HG03159 (cell line): ENCODE data around the gene GALR1.
"Not testable (repeated sequence)": the region's sequence is repeated elsewhere in the genome, so short reads cannot be mapped to it uniquely, and the experiment has no call there.

Experiments
- ATAC-seq: cut with Tn5 transposase; IDR thresholded peaks from one replicate; pipeline ENCODE4 v1.9.1; 2021; ENCODE audit warnings: mild to moderate bottlenecking, moderate library complexity; ENCODE audit not compliant: unreplicated experiment

The GALR1 gene, protein sequence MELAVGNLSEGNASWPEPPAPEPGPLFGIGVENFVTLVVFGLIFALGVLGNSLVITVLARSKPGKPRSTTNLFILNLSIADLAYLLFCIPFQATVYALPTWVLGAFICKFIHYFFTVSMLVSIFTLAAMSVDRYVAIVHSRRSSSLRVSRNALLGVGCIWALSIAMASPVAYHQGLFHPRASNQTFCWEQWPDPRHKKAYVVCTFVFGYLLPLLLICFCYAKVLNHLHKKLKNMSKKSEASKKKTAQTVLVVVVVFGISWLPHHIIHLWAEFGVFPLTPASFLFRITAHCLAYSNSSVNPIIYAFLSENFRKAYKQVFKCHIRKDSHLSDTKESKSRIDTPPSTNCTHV

DNA sequence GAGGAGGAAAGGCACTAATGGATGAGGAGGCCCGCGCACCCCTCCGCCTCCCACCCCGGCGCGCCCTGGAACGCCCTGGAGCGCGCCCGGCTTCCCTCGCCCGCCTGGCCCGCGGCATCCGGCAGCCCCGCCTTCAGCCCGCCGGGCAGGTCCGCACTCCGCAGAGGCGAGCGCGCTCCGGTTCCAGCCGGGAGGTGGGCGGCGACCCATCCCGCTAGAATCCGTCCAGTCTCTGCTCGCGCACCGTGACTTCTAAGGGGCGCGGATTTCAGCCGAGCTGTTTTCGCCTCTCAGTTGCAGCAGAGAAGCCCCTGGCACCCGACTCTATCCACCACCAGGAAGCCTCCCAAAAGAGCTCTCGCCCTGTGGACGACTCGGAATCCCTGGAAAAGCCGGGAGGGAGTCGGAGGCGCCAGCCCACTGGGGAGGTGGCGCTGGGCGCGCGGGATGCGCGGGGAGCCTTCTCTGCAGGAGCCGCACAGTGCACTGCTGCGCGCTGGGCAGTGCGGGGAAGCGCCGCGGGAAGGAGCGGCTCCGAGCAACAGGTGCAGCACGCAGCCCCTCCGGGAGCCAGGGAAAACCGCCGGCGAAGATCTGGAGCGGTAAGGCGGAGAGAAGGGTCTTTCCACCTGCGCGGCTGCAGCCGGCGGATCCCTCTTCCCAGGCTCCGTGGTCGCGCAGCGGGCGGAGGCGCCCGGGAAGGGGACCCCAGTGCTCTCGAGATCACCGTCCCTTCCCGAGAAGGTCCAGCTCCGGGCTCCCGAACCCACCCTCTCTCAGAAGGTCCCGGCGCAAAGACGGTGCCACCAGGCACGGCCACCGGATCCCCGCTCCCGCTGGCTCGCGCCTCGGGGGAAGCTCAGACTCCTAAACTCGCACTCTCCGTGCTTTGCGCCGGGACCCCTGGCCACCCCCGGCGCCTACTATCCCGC, at the start of gene GALR1:
GALR1 (plus strand) TSS at position 280 of the 932 bp plus-strand sequence. CDS start 701 bp downstream, outside the sequence.
- no peak for ATAC-seq

DNA sequence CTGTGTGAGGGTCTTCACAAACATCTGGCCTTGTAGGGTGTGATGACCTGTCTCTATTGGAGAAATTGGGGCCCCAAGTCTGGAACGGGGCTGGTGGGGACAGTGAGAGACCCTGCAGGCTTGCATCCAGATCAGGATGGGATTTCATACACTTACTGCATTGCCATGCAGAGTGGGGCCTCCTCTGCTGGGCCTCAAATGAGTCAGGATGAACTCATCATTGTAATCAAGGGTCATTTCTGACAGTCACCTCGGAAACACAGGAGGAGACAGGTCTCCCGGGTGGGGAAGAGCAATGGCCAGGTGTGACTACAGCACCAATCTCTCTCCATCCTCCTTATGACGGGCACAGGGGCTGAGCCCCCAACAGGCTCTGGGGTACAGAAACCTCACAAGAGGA, 48.1 kb upstream of the GALR1 start:
- no peak for ATAC-seq

- ATAC-seq, result no peak
Measured at GRCh38 chr18:77202329-77202728, 47.3 kb upstream of the GALR1 start.

- ATAC-seq, result no peak
Measured at GRCh38 chr18:77203071-77203470, 46.6 kb upstream of the GALR1 start.

GRCh38 chr18:77203851-77204250, 45.8 kb upstream of the GALR1 start:
- ATAC-seq, result no peak

DNA sequence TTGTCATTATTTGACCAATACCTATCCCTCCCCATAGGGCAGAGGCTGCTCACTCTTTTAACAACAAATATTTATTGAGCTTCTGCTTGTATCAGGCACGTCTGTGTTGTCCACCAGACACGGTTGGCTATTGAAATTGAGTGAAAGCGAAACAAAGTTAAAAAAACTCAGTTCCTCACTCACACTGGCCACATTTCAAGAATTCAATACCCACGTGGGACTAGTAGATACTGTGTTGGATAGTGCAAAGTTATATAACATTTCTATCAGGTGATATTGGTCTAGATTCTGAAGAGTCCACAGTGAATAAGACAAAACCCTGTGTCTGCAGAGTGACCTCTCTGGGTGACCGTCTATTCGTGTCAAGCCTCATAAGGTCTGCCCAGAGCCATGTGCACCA, 43.9 kb upstream of the GALR1 start:
- no peak for ATAC-seq

GRCh38 chr18:77206676-77207374, 42.8 kb upstream of the GALR1 start:
- no peak for ATAC-seq

DNA sequence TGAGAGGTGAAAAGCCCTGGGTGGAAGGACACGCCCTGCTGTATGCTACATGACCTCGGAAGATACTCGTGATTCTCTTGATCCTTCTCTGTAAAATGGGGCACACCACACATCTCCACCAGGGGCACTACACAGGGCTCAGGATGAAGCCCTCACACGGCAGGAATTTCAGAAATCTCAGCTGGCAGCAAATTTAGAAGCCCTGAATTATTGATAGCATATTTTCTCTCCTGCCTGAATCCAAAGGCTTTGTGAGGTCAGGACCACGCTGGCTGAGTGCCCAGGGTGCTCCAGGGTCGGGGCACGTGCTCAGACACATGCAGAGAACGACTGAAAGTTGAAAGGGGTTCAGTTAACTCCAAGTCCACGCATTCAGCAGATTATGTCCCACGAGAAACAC, 42.1 kb upstream of the GALR1 start:
- peak; percentile 51 for ATAC-seq

DNA sequence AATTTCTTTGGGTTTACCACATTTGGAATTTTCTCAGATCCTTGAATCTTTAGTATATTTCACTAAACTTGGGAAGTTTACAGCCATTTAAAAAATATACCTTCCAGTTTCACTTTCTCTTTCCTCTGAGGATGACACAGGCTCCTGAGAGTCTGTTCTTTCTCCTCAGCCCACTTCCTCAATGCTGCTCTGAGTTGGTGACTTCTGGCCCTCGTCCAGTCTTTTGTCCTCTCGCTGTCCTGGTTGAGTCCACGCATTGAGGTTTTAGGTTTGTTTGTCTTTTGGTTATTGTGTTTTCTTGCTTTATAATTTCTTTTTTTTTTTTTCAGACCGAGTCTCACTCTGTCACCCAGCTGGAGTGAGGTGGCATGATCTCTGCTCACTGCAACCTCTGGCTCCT, 40.7 kb upstream of the GALR1 start:
- ATAC-seq, result peak; percentile 76

DNA sequence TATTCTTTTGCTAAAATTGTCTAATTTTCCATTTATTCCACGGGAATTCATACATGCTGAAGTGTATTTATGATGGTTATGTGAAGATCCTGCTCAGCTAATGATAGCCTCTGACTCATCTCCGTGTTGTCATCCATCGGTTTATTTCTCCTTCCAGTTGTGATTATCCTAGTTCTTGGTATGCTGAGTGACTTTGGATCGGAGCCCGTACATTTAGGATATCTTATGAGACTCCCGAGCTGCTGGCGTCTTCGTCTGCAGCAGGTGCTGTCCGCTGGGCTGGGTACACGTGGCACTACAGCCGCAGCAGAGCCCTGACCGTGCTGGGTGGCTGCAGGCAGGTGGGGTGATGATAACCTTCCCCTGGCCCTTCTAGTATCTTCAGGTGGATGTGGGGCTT, 40.1 kb upstream of the GALR1 start:
- ATAC-seq, result no peak

DNA sequence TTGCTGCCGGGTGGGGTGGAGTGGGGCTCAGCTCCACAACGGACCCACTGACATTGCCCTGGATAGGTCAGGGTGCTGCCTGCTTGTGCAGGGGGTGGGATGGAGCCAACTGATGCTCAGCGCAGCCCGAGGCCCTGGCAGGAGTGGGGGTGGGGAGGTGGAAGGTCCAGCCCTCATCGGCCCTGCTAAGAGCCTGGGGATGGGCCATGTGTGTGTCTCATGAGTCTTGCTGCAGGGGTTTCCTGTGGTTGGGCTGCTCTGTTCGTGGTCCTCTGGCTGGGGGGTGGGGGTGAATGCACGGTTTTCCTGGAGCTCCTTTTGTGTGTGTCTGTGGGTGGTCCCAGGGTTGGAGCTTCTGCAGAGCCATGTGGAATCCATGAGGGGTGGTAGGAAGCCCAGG, 39.4 kb upstream of the GALR1 start:
- ATAC-seq, result no peak

DNA sequence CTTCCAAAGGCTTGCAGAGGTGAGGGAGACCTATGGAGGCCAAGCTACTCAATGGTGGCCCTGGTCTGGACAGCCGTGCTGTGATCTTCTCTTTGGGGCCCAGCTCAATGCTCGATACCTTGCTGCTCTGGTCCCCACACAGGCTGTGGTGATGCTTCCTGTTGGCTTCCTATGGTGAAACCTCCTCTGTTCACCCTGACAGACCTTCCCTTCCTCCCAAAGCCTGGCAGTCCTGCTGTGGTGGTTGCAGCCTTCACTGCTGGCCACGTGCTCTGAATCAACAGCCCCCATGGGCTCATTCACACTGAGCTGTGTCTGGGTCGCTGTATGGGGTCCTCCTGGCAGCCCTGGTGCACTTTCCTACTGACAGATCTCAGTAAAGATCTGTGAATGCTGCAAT, 31.0 kb upstream of the GALR1 start:
- ATAC-seq, result no peak

GRCh38 chr18:77220726-77221125, 28.9 kb upstream of the GALR1 start:
- ATAC-seq, result no peak

DNA sequence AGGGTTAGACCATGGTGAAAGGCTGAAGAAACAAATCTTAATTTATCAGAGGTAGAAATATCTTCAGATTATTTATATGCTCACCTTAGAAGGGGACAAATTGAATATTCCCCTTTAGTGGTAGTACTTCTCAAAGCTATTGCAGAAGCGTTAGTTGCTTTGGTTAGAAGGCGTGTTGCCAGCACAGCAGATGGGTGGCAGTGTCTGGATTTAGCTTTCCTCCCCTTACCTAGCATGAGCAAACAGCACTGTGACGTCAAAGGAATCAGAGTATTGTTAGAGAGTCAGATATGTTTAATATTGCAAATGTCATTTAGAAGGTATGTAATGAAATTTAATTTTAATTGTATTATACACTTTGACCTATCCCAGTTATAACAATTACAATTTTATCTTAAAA, 27.2 kb upstream of the GALR1 start:
- ATAC-seq, result no peak

DNA sequence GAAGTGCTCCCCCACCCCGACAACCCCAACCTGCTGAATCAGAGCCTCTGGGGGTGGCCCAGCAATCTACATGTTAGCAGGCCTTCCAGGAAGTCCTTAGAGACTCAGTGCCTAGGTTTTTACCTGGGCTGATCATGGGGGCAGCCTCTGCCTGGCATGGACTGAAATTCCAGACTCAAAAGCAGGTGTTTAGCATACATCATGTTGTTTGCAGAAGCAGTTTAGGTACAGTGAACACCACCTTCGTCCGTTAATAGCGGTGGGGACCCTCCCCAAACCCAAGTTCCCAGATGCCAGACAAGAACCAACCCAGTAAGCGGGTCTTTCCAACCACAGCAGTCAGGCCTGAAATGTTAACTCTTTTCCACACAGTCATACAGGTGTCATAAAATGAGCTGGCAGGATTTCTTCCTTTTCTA, 26.4 kb upstream of the GALR1 start:
- ATAC-seq, result no peak

GRCh38 chr18:77223653-77224052, 26.0 kb upstream of the GALR1 start:
- ATAC-seq, result no peak

DNA sequence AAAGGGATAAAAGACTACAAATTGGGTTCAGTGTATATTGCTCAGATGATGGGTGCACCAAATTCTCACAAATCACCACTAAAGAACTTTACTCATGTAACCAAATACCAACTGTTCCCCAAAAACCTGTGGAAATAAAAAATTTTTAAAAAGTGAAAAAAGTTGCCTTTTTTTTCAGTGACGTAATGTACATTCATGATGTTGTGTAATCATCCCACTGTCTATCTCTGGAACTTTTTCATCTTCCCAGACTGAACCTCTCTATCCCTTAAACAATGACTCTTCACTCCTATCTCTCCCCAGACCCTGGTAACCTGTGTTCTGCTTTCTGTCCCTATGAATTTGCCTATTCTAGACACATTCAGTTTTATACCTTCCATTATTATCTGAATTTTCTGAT, 19.0 kb upstream of the GALR1 start:
- no peak for ATAC-seq

DNA sequence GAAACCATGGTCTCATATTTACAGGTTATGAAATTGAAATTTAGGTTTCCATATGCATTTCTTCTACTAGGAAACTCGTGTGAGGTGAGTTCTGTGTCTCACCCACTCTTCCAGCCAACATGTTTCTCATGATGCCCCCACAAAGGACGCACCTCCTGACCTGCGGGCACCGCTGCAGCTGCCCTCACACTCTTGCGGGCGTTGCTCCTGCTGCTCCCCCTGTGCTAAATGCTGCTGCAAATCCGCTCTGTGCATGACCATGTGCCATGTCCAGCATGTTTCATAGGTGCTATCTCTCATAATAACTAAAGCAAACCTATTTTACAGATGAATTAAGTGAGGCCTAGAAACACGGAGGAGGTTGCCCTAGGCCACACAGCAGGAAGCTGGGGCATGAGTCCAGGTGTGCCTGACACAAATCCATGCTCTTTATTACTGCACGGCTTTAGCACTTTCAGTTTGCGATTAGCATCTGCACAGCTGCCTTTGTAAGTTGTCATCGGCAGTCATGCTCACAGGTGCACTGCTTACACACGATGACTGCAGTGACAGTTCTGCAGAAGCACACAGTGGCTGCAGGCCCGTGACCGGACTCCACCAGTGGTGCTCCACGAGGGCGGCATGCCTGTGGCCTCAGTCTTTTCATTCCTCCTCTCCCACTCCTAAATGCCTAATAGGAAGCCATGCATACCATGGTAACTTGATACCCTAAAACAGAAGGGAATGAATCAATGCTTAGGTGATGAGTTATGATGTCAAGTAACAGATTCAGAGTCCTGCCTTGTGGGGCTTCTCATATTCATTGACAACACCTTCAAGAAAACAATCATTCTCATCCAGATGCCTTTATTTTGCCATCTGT, 14.9 kb upstream of the GALR1 start:
- no peak for ATAC-seq

- ATAC-seq, result not testable (repeated sequence)
Measured at GRCh38 chr18:77239285-77239684, 10.4 kb upstream of the GALR1 start.

- no peak for ATAC-seq
Measured at GRCh38 chr18:77248873-77249568, 627 bp upstream of the GALR1 start.
